ENCODE measurements around the gene EFCAB5.

GRCh38 chr17:30103921-30104320 lies 162.5 kb downstream of the EFCAB5 start:
- TF ChIP-seq CTCF (IDR thresholded peaks at IDR 0.05) (no peak), POLR2A (IDR thresholded peaks at IDR 0.05) (no peak)

All from adrenal gland (tissue), 5 donors.